C4-2B (cell line): ENCODE measurements around the gene TBC1D22B.

ENCODE experiments used
- H3K27ac ChIP-seq: fragments of 450-650 bp; 2 replicates; pipeline ENCODE4 v1.5.1; 2017
- ZFX ChIP-seq: fragments of 450-650 bp; IDR thresholded peaks from 2 replicates; pipeline ENCODE4 v1.6.1; 2017
- TF ChIP-seq, protein P1 (sequence below): fragments of 450-650 bp; conservative IDR thresholded peaks from 2 replicates; pipeline ENCODE4 v1.5.1; 2017; ENCODE audit warnings: mild to moderate bottlenecking

The TBC1D22B gene

DNA sequence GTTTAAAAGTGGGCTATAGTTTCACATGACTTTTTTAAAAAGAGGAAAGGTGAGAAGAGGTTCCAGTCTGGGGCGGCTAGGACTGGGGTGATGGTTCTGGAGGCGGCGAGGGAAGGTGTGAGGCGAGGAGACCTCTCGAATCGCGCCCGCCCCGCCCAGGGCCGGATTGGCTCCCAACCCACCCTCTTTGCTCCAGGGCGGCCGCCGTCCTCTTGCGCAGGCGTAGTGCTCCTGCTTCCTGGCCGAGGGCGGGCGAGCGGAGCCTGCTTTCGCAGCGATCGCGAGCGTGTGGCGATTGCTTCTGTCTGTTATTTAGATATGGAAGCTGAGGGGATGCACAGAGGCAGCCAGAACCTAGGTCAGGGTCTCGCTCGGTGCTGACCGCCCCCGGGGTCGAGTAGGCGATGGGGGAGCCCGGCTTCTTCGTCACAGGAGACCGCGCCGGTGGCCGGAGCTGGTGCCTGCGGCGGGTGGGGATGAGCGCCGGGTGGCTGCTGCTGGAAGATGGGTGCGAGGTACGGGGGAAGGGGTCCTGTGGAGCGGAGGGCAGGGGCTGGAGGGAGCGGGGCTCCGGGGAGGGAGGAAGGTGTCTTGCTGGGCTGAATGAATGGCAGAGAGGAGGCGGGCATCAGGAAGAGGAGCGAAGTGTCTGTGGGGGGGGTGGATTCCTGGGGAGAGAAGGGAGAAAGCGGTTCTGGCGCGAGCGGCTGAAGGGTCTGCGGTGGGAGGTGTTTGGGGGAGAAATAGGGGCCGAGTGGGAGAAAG, 96.4 kb downstream of the TBC1D22B start, which contains the start of gene RNF8:
RNF8 (plus strand) TSS at position 223 of the 765 bp plus-strand sequence; CDS start at position 405, 182 bp downstream.
- H3K27ac ChIP-seq, result peak within 1 kb of the TSS; percentile 62
- TF ChIP-seq ZFX, result no peak
- TF ChIP-seq, protein P1, sequence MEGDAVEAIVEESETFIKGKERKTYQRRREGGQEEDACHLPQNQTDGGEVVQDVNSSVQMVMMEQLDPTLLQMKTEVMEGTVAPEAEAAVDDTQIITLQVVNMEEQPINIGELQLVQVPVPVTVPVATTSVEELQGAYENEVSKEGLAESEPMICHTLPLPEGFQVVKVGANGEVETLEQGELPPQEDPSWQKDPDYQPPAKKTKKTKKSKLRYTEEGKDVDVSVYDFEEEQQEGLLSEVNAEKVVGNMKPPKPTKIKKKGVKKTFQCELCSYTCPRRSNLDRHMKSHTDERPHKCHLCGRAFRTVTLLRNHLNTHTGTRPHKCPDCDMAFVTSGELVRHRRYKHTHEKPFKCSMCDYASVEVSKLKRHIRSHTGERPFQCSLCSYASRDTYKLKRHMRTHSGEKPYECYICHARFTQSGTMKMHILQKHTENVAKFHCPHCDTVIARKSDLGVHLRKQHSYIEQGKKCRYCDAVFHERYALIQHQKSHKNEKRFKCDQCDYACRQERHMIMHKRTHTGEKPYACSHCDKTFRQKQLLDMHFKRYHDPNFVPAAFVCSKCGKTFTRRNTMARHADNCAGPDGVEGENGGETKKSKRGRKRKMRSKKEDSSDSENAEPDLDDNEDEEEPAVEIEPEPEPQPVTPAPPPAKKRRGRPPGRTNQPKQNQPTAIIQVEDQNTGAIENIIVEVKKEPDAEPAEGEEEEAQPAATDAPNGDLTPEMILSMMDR, result no peak

DNA sequence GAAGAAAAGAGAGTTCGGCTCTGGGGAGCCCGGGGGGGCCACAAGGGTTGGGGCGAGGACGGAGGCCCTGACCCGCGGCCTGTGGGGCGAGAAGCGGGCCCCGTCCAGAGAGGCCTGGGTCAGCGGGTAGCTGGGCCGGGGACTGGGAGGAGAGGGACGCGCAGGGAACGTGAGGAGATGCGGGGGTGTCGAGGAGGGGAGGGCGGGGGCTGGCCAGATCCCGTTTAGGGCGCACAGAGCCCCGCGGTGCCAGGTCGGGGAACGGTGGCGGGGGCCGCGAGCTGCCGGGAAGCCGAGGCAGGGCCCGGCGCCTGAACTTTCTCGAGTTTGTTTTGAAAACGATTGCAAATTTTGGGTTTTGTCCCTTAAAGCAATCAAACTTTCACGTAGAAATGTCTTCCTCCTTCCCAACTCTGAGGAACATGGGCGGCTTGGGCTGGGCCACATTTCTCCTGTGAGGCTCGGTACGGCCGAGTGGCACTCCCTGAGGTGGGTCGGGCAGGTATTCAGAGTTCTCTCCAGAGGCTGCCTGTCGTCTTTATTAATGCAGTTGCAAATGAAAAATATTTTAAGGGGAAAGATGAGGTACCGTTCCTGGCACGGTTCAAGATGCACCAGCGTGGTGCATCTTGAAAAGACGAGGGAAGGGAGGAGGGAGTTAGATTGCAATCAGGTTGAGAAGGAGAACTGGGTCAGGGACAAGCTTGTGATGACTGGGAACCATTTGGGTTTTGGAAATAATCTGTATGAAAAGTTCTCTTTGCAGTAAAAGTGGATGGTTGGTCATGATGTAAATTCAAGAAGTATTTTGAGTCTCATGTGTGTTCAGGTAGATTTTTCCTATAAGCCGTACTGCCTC, 97.2 kb downstream of the TBC1D22B start:
- TF ChIP-seq, protein P1, result no peak
- peak; percentile 85 for TF ChIP-seq ZFX
- H3K27ac ChIP-seq, result peak overlapping the region; percentile 62

DNA sequence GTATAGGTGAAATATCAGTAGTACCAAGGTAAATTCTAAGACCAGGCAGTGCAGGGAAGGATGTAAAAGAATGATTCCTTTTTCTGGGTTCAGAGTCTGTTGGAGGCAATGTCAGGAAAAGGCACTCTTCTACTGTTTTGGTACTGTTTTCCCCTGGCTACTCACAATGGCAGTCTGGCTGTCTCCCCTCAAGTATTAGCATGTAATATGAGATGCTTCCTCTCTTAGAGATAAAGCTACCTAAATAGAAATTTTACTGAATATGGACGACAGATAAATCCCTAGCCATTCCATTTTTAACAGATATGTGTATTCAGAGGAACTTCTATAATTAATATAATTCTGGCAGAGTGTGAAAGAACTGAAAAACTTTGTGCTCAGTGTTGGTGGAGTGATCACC, 99.7 kb downstream of the TBC1D22B start:
- TF ChIP-seq, protein P1, result no peak
- TF ChIP-seq ZFX, result no peak
- H3K27ac ChIP-seq, result no peak overlapping the region

DNA sequence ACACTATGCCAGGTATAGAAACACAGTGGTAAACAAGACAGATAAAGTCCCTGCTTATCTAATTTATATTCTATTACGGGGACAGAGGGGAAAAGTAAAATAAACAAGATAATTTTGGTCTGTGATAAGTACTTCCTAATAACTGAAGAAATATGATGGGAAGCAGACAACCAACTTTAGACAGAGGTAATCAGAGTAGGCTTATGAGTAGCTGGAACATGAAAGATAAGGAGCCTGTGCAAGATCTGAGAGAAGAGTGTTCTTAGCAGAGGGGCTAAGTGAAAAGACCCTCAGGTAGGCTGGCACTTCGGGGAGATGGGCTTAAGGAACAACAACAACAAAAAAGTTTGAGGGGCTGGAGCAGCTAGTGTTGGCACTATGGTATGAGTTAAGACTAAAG, 100.3 kb downstream of the TBC1D22B start:
- H3K27ac ChIP-seq, result no peak overlapping the region

DNA sequence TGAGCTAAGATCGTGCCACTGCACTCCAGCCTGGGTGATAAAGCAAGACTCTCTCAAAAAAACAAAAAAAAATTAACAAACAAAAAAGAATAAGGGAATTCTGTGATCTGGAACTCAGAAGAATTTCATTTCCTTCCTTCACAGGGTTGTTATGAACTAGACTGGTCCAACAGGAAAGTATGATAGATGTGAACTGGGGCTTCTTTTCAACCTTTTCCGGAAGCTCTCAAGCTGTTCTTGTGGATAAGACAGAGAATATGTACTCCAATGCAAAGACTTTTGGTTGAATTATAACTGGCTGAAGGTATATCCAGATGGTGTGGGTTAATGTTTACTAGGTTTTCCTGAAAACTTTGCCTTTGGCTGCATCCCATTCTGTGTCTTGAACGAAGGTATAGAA, 101.5 kb downstream of the TBC1D22B start:
- H3K27ac ChIP-seq, result no peak overlapping the region
- TF ChIP-seq, protein P1, result no peak
- no peak for TF ChIP-seq ZFX

More for the DNA sequence above, 100.3 kb downstream of the TBC1D22B start:
- TF ChIP-seq ZFX, result no peak
- TF ChIP-seq, protein P1, result no peak

DNA sequence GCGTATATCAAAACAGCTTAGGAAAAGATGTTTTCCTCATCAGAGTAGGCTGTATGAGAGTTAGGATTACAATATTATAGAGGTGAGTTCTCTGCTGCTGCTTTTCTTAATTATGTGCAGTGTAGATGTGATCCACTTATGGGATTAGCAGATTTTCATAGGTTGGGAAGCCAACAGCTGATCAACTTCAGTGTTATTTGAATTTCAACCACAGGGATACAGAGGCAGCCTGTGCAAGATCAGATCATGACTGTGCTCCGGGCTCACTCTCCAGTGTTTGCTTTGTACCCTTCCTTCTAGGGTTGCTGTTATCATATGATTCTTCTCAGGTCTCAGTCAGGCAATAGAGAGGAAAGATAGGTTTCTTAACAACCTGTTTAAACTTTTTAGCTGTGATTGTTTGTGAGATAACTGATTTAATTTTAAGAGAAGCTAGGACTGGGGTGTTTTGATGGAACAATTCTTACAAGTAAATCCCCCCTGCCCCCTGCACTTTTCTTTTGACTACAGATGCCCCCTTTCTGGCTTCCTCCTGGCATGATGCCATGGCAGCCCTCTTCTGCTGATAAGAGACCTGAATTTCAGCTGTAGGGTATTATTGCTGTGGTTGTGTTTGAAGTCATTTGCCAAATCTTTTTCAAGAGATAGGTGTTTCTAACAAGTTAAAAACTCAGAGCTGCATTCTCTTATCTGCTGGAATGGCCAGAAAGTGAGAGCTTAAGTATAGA, 104.7 kb downstream of the TBC1D22B start:
- H3K27ac ChIP-seq, result no peak overlapping the region
- no peak for TF ChIP-seq ZFX
- TF ChIP-seq, protein P1, result no peak
